K562 (cell line): ENCODE data around the gene U2SURP. TPM values are rescaled to one million over a fixed set of nuclear protein-coding genes. Genes with fewer than 3 reads are reported as not detected.
A peak's percentile ranks its signal among the peaks of the same experiment; 100 is the strongest.

Experiments
- ATAC-seq: fragments of 200-7000 bp; cut with Tn5 transposase; 3 replicates; pipeline ENCODE4 v1.9.1; 2020; ENCODE audit warnings: moderate library complexity
- BruUV-seq: library from RNA; stranded (reverse); fragments of 400-500 nt; replicated peaks from 2 replicates; lab custom pipeline; 2021; lab: Mats Ljungman, UMichigan
- CTCF ChIA-PET: fragments of 300-600 bp; formaldehyde crosslinking; extraction: SDS; loops from one replicate; lab custom pipeline; 2021; ENCODE audit warnings: low intra/inter-chr PET ratio; lab: Yijun Ruan, JAX
- POLR2A ChIA-PET: fragments of 300-600, 350-650 bp; sonication (Branson Sonifier 250); formaldehyde crosslinking; extraction: SDS; loops from one replicate; lab custom pipeline; 2021; ENCODE audit warnings: antibody characterized with exemption, inconsistent platforms; lab: Yijun Ruan, JAX
- DNase-seq, 4 experiments: peaks; one replicate each; pipeline versions ENCODE4 v3.0.0 to v3.0.0-alpha.2; 2011 to 2018; ENCODE audit warnings: low spot score in 3 of 4, mixed read lengths in 3 of 4; ENCODE audit errors: extremely low read depth in 1 of 4
- FAIRE-seq: peaks from 2 replicates; lab custom pipeline; 2011; peaks lifted over from hg19 to GRCh38; lab: Jason Lieb, UNC
- H2AFZ ChIP-seq: 2 replicates; pipeline ENCODE4 v1.6.0; 2011; ENCODE audit warnings: low read depth, low read length, control low read depth, inconsistent platforms
- H3K27ac ChIP-seq: fragments of 200-600 bp; 3 replicates; pipeline ENCODE4 v1.8.0; 2011; ENCODE audit warnings: low read depth, mild to moderate bottlenecking, control low read depth, inconsistent platforms, low read length, moderate library complexity, mixed read lengths; ENCODE audit errors: extremely low read depth
- H3K27me3 ChIP-seq, 2 experiments: fragments of 300-600 bp in 1 of 2; 2 replicates in 1 of 2; 3 replicates in 1 of 2; pipeline versions ENCODE4 v1.6.0 to v1.8.0; 2011; ENCODE audit warnings: inconsistent platforms in 2 of 2, low read length in 2 of 2, mild to moderate bottlenecking in 1 of 2, mixed read lengths in 1 of 2, moderate library complexity in 1 of 2; ENCODE audit not compliant: control insufficient read depth in 2 of 2, insufficient read depth in 2 of 2
- H3K36me3 ChIP-seq: fragments of 300-600 bp; 3 replicates; pipeline ENCODE4 v1.8.0; 2011; ENCODE audit warnings: mild to moderate bottlenecking, low read length, inconsistent platforms; ENCODE audit not compliant: control insufficient read depth, insufficient read depth
- H3K4me1 ChIP-seq, 2 experiments: fragments of 200-600 bp in 1 of 2; replicated peaks in 1 of 2; 2 replicates in 1 of 2; 3 replicates in 1 of 2; pipeline versions ENCODE4 v1.5.1 to v1.8.0; 2011; ENCODE audit warnings: inconsistent platforms in 2 of 2, low read length in 2 of 2, mild to moderate bottlenecking in 1 of 2, mixed read lengths in 1 of 2, moderate library complexity in 1 of 2; ENCODE audit not compliant: control insufficient read depth in 2 of 2, insufficient read depth in 2 of 2
- H3K4me2 ChIP-seq: 2 replicates; pipeline ENCODE4 v1.6.1; 2011; ENCODE audit warnings: low read length, control low read depth, inconsistent platforms, mixed read lengths; ENCODE audit not compliant: insufficient read depth
- H3K4me3 ChIP-seq: fragments of 200-600 bp; sonication (generic), shearing (Covaris generic); 2 replicates; pipeline ENCODE4 v1.5.1; 2016; ENCODE audit warnings: control low read depth, inconsistent platforms
- H3K79me2 ChIP-seq: fragments of 200-600 bp; 3 replicates; pipeline ENCODE4 v1.8.0; 2011; ENCODE audit warnings: low read length, inconsistent platforms; ENCODE audit not compliant: control insufficient read depth, insufficient read depth
- H3K9ac ChIP-seq, 2 experiments: 2 replicates each; pipeline versions ENCODE4 v1.6.0 to v1.6.1; 2011; ENCODE audit warnings: low read depth in 2 of 2, low read length in 2 of 2, control low read depth in 1 of 2, inconsistent platforms in 1 of 2, mild to moderate bottlenecking in 1 of 2, mixed read lengths in 1 of 2; ENCODE audit not compliant: insufficient read depth in 1 of 2
- H3K9me1 ChIP-seq: one replicate; pipeline ENCODE4 v1.6.0; 2011; ENCODE audit warnings: inconsistent platforms, mild to moderate bottlenecking, low read length, moderate library complexity; ENCODE audit not compliant: control insufficient read depth, insufficient read depth
- H3K9me3 ChIP-seq: replicated peaks from 2 replicates; pipeline ENCODE4 v1.5.1; 2011; ENCODE audit warnings: low read depth, low read length, inconsistent platforms; ENCODE audit not compliant: control insufficient read depth, insufficient read depth
- H4K20me1 ChIP-seq: replicated peaks from 2 replicates; pipeline ENCODE4 v1.6.1; 2011; ENCODE audit warnings: low read length, inconsistent platforms, mixed read lengths; ENCODE audit not compliant: control insufficient read depth, insufficient read depth
- HBP1 ChIP-seq: fragments of 450-650 bp; formaldehyde crosslinking; IDR thresholded peaks from 2 replicates; pipeline ENCODE4 v1.4.0; 2022; ENCODE audit warnings: missing genetic modification characterization
- MAFF ChIP-seq: IDR thresholded peaks from 2 replicates; pipeline ENCODE4 v1.6.1; 2012; ENCODE audit warnings: low read length, improper control_type of control experiment
- MTF1 ChIP-seq: fragments of 250-450 bp; sonication (Bioruptor Pico); IDR thresholded peaks from 2 replicates; pipeline ENCODE4 v1.9.0; 2021; ENCODE audit warnings: moderate library complexity, mild to moderate bottlenecking, inconsistent platforms, borderline replicate concordance
- PATZ1 ChIP-seq: fragments of 250-450 bp; sonication (Bioruptor Pico); IDR thresholded peaks from 2 replicates; pipeline ENCODE4 v1.5.0; 2020; ENCODE audit warnings: mild to moderate bottlenecking, borderline replicate concordance
- RBBP5 ChIP-seq: fragments of 200-600 bp; sonication (generic); IDR thresholded peaks from 2 replicates; pipeline ENCODE4 v1.6.1; 2012; ENCODE audit warnings: borderline replicate concordance, mild to moderate bottlenecking, low read length, control low read depth, inconsistent platforms; ENCODE audit not compliant: insufficient read depth, poor library complexity, severe bottlenecking
- TCF7 ChIP-seq: sonication (generic); IDR thresholded peaks from 2 replicates; pipeline ENCODE4 v1.6.1; 2016; ENCODE audit warnings: antibody characterized with exemption, borderline replicate concordance
- TEAD4 ChIP-seq, 2 experiments: sonication (generic) in 1 of 2; formaldehyde crosslinking in 1 of 2; IDR thresholded peaks; 2 replicates each; pipeline versions ENCODE4 v1.6.1 to v1.8.0; 2012 to 2022; ENCODE audit warnings: borderline replicate concordance in 1 of 2, inconsistent platforms in 1 of 2, low read length in 1 of 2, mild to moderate bottlenecking in 1 of 2, missing genetic modification reagents in 1 of 2
- TSC22D4 ChIP-seq: fragments of 450-650 bp; IDR thresholded peaks from 2 replicates; pipeline ENCODE4 v1.6.1; 2016; ENCODE audit warnings: missing genetic modification characterization, missing biosample characterization, control low read depth
- ZKSCAN8 ChIP-seq: fragments of 200-800 bp; sonication (Bioruptor generic); IDR thresholded peaks from 2 replicates; pipeline ENCODE4 v1.6.1; 2016; ENCODE audit warnings: missing genetic modification characterization, missing compliant biosample characterization
- ZNF324 ChIP-seq: fragments of 250-450 bp; sonication (Bioruptor Pico); IDR thresholded peaks from 2 replicates; pipeline ENCODE4 v1.4.0; 2020; ENCODE audit warnings: mild to moderate bottlenecking
- WGBS: fragments of 100-300 bp; shearing (Covaris generic); methylation state at CpG from one replicate; pipeline ENCODE4 v1.1.6; 2016; ENCODE audit warnings: low coverage, mixed read lengths; ENCODE audit not compliant: insufficient coverage; ENCODE audit errors: missing lambda C conversion rate; 5-methylcytosine and 5-hydroxymethylcytosine counted together
- in situ Hi-C: fragments of 300-500 bp; cut with MboI; formaldehyde crosslinking; loops from 4 replicates; pipeline ENCODE4 v1.15.0; 2018; ENCODE audit warnings: inconsistent platforms, mixed read lengths
- intact Hi-C: fragments of 100-400 bp; cut with micrococcal nuclease; formaldehyde crosslinking; loops from 2 replicates; pipeline ENCODE4 v1.14.2; 2022
- polyA plus RNA-seq, 8 experiments: library from polyadenylated mRNA; depleted of rRNA in 4 of 8; stranded (reverse) in 5 of 8; unstranded in 3 of 8; fragments of >200 nt; fragmentation: Nextera tagmentation in 2 of 8; fragmentation: Illumina TruSeq in 1 of 8; extraction: Ambion mirVana in 2 of 8; extraction: Trizol in 1 of 8; gene quantifications; 2 replicates each; pipeline versions ENCODE4 v1.2.1 to v1.2.3, GENCODE V29; 2011 to 2014; ENCODE audit warnings: inconsistent platforms in 1 of 8, missing spikeins in 1 of 8
- total RNA-seq, 7 experiments: library from RNA; depleted of rRNA in 6 of 7; stranded (reverse); fragments of >200 nt in 6 of 7; fragmentation: Illumina TruSeq in 2 of 7; extraction: Trizol in 2 of 7; gene quantifications; 2 replicates each; pipeline versions ENCODE4 v1.2.1 to v1.2.3, GENCODE V29; 2011 to 2021; ENCODE audit warnings: low replicate concordance in 1 of 7
- TF ChIP-seq, protein P1 (sequence below): IDR thresholded peaks from 3 replicates; pipeline ENCODE4 v1.6.1; 2011; ENCODE audit warnings: borderline replicate concordance, mild to moderate bottlenecking, moderate library complexity; ENCODE audit not compliant: insufficient read length; ENCODE audit errors: extremely low read depth
- TF ChIP-seq, protein P2 (sequence below): sonication (generic); formaldehyde crosslinking; IDR thresholded peaks from 2 replicates; pipeline ENCODE4 v1.8.1; 2023; ENCODE audit warnings: mild to moderate bottlenecking, missing genetic modification reagents

The U2SURP gene
- total and polyA plus RNA-seq, 9 of the 15 experiments (the other 6 are each of a cell fraction or from before 2014, with no cell fraction given): 128 to 322 (median 191) TPM

- no peak overlapping the region for H3K4me3 ChIP-seq
- no peaks in the 10 kb centered on the region for H3K36me3 ChIP-seq
- ATAC-seq (no peak), DNase-seq (no peak), FAIRE-seq (no peak)
- H3K9me3 ChIP-seq: no peaks in the 10 kb centered on the region
- 62% methylated on average over 6 of the region's 8 CpGs for WGBS
- no peak overlapping the region for H3K27ac ChIP-seq
- peak overlapping the region in 1 of 2 experiments; percentile 15; a peak in 1 of 4 replicates for H3K9ac ChIP-seq
- intact Hi-C loops (no loop called here), in situ Hi-C loops (no loop called here)
- H3K79me2 ChIP-seq: no peaks in the 10 kb centered on the region
- H4K20me1 ChIP-seq: no peaks in the 10 kb centered on the region
- H3K9me1 ChIP-seq: no peaks in the 10 kb centered on the region
- BruUV-seq: no TSS peak
- H3K4me1 ChIP-seq: peaks cover 9 to 18% of the 10 kb centered on the region in 2 experiments; a peak in 4 of 5 replicates
- H3K27me3 ChIP-seq: no peaks in the 10 kb centered on the region
- ChIA-PET CTCF (no interaction called here), POLR2A (interaction anchor here (0.8 to 1.2 kb wide), 3 partner anchors 11 to 141 kb away, joined by 3 to 4 read pairs (median 4); no protein-coding TSS in a partner anchor)
- H2AFZ ChIP-seq: no peak overlapping the region
- H3K4me2 ChIP-seq: no peak overlapping the region
- TF ChIP-seq ZKSCAN8 (CRISPR knock-in tag): no peak
- no peak for TF ChIP-seq MAFF
- no peak for TF ChIP-seq TSC22D4
- no peak for TF ChIP-seq HBP1
- no peak for TF ChIP-seq TEAD4 (IDR thresholded peaks at IDR 0.05; ENCODE audit: low read length)
- no peak for TF ChIP-seq TEAD4 (CRISPR knock-in tag; IDR thresholded peaks at IDR 0.05; ENCODE audit: borderline replicate concordance)
- TF ChIP-seq MTF1 (CRISPR knock-in tag): no peak
- TF ChIP-seq ZNF324 (CRISPR knock-in tag): no peak
- TF ChIP-seq, protein P1, sequence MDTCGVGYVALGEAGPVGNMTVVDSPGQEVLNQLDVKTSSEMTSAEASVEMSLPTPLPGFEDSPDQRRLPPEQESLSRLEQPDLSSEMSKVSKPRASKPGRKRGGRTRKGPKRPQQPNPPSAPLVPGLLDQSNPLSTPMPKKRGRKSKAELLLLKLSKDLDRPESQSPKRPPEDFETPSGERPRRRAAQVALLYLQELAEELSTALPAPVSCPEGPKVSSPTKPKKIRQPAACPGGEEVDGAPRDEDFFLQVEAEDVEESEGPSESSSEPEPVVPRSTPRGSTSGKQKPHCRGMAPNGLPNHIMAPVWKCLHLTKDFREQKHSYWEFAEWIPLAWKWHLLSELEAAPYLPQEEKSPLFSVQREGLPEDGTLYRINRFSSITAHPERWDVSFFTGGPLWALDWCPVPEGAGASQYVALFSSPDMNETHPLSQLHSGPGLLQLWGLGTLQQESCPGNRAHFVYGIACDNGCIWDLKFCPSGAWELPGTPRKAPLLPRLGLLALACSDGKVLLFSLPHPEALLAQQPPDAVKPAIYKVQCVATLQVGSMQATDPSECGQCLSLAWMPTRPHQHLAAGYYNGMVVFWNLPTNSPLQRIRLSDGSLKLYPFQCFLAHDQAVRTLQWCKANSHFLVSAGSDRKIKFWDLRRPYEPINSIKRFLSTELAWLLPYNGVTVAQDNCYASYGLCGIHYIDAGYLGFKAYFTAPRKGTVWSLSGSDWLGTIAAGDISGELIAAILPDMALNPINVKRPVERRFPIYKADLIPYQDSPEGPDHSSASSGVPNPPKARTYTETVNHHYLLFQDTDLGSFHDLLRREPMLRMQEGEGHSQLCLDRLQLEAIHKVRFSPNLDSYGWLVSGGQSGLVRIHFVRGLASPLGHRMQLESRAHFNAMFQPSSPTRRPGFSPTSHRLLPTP: no peak
- no peak for TF ChIP-seq PATZ1
- TF ChIP-seq, protein P2, sequence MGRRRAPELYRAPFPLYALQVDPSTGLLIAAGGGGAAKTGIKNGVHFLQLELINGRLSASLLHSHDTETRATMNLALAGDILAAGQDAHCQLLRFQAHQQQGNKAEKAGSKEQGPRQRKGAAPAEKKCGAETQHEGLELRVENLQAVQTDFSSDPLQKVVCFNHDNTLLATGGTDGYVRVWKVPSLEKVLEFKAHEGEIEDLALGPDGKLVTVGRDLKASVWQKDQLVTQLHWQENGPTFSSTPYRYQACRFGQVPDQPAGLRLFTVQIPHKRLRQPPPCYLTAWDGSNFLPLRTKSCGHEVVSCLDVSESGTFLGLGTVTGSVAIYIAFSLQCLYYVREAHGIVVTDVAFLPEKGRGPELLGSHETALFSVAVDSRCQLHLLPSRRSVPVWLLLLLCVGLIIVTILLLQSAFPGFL (CRISPR knock-in tag): no peak
- TF ChIP-seq RBBP5: no peak
- no peak for TF ChIP-seq TCF7
These were observed 28.0 kb upstream of the U2SURP start for GRCh38 chr3:142973217-142974009.
